ENCODE data around the gene MAU2. TPM values are rescaled to one million over a fixed set of nuclear protein-coding genes. Genes with fewer than 3 reads are reported as not detected.

The MAU2 gene
- total RNA-seq, result 21.3 and 31.1 TPM in 2 replicates

GRCh38 chr19:19320361-19321140, at the start of gene MAU2, which contains the start of gene SUGP1:
MAU2 (plus strand) TSS chr19:19320829; CDS start chr19:19320860, 31 bp downstream.
SUGP1 (minus strand) TSS chr19:19320509; CDS start chr19:19320496, 13 bp downstream.

GRCh38 chr19:19404879-19405860, 84.5 kb downstream of the MAU2 start, which contains the start of gene GATAD2A:
GATAD2A (plus strand) TSS chr19:19405675; CDS start chr19:19465346, 59,671 bp downstream.

Other genes starting within 250 kb of the MAU2 start
- 18.4 and 27.2 TPM in 2 replicates for gene TMEM161A, start 182.4 kb upstream of the MAU2 start, total RNA-seq
- gene MEF2B, start 150.6 kb upstream of the MAU2 start, total RNA-seq, result 0.09 TPM in 1 of 2 replicates, not detected in the other
- 17.1 and 22.0 TPM in 2 replicates for gene BORCS8, start 128.7 kb upstream of the MAU2 start, total RNA-seq
- gene RFXANK, start 128.6 kb upstream of the MAU2 start, total RNA-seq, result 72.8 and 83.6 TPM in 2 replicates
- 9.9 and 10.3 TPM in 2 replicates for gene NR2C2AP, start 117.4 kb upstream of the MAU2 start, total RNA-seq
- not detected in 2 replicates for gene NCAN, start 108.9 kb upstream of the MAU2 start, total RNA-seq
- 0.09 and 0.19 TPM in 2 replicates for gene TM6SF2, start 47.5 kb upstream of the MAU2 start, total RNA-seq
- gene SUGP1, start 320 bp upstream of the MAU2 start, total RNA-seq, result 29.1 and 31.2 TPM in 2 replicates
- 50.7 and 51.3 TPM in 2 replicates for gene GATAD2A, start 84.8 kb downstream of the MAU2 start, total RNA-seq
- gene TSSK6, start 194.7 kb downstream of the MAU2 start, total RNA-seq, result 0.45 and 1.0 TPM in 2 replicates
- 261 and 295 TPM in 2 replicates for gene NDUFA13, start 195.4 kb downstream of the MAU2 start, total RNA-seq
- gene YJEFN3, start 208.1 kb downstream of the MAU2 start, total RNA-seq, result 0.18 and 0.38 TPM in 2 replicates
- under 0.01 and 0.19 TPM in 2 replicates for gene CILP2, start 217.4 kb downstream of the MAU2 start, total RNA-seq

Measured in endothelial cell of coronary artery (primary cell).